Activated gamma-delta T cell treated with Interleukin-2 at 50 U/mL for 16 hours (primary cell): ENCODE results near the gene COL12A1.

Experiments
- DNase-seq: peaks from one replicate; pipeline ENCODE4 v3.0.0-alpha.2; 2020

Gene COL12A1

DNA sequence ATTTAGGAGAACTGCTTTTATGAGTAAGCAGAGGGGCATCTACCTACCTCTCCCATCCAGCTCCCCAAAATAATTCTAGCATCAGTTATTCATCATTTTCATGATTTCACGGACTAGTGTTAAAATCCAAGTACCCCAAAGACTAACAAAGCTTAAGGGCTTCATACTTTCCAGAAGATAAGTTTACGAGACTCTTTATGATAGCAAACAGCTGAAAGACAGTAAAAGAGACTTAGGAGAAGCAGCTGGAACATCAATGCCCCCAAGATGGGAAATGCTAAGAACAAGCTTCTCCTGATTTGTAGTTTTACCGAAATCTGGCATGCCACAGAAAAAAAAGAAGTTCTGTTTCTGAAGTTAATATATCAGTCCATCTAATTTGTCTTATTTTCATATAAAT lies 70.0 kb downstream of the COL12A1 start:
- DNase-seq: no peak

DNA sequence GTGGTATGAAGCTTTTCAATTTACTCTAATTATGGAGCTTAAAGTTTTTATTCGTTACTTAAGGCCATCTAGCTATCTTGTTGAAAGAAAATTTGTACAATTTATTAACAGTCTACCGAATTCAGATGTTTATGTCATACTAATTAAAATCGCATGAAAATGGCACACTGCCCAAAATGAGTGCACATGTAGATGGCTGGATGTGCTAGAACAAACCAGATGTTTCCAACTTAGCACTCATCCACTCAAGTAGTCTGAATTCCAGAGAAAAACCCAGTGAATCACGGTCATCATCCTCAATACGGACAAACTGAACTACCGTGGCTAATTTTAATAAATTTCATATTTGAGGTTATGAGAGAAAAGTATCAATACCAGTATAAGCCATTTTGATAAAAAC lies 70.4 kb downstream of the COL12A1 start:
- no peak for DNase-seq

DNA sequence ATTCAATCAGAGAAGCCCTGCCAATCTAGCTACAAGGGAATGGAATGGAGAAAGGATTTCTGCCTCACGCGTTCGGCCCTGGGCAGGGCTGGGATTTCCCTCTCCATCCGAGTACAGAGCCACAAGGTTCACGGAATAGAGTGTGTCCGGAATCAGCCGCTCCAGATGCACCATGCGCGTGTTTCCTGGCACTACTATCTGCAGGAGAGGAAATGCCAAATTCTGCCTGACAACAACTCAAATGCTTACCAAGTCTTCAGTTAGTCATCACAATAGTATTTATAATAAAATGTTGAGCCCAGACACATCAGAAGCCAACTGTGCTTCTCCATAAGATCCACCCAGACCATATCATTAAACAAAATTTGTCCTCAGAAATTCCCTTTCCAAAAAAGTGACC lies 75.1 kb downstream of the COL12A1 start:
- no peak for DNase-seq

DNA sequence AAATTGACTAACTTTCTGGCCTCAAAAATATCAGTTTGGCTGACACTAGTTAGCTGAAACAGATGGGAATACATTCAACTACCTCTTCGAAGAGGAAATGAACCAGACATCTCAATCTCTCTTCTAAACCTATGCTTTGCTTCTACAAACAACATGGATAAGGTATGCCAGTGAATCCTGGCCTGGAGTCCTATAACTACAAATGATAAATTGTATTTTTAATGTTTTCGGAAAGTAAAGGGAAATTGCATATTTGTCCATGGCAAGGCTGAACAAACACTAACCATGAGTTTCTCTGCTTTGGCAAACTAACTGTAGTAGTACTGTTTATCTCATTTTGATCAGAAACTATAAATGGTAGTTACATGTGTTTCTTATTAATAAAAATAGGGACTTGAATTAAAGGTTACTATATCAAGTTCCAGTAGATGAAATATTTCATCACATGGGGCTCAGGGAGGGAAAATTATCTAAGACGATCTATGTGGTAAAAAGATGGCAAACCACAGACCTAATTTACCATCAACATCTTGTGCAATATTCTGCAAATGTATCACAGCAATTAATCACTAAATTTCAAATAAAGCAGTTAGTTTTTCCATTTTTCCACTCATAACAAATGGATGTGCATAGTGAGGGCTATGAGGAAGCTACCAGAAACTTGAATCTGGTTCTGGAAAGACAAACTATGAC lies 76.8 kb downstream of the COL12A1 start:
- no peak for DNase-seq

DNA sequence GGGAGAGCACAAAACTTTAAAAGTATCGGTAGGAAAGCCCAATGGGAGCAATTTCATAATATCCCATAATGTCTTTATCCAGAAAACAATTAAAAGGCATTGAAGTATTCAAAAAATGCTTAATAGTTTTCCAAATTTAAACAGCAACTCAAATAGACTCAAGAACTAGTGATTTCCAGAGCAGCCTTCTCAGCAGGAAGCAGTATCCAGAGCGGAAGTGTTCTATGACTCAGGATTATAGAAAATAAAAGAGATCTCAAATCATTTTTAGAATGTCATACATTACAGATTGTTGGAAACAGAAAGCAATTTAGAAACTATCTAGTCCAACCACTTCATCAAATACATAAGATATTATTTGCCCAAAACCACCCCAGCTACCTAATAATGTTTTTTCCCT lies 79.3 kb downstream of the COL12A1 start:
- no peak for DNase-seq

DNA sequence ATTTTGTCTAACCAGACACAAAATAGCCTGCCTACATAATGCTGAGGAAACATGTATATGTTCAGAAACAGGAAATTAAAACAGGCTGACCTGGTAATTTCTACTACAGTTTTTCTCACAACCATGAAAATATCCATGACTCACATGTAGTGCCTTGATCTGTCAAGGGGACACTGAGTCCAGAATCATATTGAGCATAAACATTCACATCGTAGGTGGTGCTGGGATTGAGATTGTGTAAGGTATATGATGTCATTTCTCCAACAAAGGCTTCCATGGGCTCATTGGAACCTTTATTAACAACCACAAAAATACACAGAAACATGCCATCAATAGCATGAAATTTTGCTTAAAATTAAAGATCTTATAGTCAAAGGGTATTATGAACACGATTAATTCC lies 80.9 kb downstream of the COL12A1 start:
- DNase-seq: no peak

DNA sequence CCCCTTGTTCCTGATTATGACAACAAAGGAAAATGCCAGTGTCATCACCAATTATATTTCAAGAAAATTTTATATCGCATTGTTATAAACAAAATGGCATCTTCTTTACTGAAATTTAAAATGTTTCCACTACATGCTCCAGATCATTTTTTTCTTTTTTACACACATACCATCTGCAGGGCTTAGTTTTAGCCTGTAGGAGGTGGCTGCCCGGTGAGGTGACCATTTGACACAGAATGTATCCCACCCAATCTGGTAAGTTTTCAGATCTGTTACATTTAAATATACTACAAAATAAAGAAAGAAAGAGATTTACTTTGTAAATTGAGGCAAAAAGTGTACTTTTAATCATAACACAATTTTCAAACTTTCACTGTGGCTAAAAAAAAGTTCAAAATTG lies 81.8 kb downstream of the COL12A1 start:
- no peak for DNase-seq

DNA sequence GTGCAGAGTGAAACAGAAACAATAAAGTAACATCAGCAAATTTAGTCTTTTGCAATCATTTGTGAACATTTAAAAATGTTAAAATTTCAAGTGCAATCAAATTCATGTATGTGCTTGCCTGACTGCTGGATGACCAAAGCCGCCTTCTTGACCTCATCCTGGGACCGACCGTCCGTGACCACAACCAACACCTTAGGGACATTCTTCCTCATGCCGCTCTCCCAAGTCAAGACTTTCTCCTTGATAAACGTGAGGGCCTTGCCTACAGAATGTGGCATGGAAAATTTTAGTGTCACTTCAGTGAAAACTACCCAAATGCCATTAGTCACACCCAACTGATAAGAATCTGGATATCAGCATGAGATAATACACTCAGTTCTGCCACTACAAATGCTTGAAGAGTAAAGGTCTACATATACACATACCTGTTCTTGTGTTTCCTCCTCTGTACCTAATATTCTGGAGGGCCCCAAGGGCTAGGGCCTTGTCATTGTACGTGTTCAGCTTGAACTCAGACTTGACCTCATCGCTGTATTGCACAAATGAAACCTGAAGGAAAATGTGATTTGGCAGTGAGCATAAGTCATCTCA lies 86.8 kb downstream of the COL12A1 start:
- DNase-seq: no peak

DNA sequence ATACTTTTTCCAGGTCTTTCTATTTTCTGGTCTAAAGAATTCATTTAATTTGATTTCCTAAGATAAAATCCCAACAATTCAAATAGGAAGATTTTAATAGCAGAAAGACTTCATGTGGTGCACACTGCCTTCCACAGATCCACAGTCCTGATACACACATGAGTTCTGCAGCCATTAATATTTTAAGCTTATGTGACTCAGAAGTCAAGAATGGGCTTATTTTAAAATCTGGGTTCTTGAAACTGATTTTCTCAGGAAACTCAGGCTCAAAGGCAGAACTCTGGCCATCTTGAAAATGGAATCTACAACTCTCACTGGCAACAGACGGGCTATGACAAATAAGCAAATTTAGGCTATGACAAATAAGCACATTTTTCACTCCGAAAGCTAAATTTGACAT lies 88.2 kb downstream of the COL12A1 start:
- DNase-seq: no peak

DNA sequence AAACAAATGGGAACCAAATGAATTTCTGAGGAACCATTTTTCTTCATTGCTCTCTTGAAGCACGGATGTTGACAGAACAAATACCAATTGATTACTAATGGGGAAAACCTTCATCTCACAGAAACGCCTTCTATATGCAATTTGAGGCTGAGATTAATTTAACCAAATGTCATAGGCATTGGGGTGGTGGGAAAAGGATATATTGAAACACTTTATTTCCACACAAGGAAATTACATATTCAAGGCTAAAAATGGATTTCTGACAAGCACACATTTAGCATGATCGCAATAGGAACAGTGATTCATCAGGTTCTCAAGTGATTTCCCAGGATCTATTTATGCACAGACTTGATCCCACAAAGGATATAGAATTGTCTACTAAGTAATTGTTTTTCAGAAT lies 88.9 kb downstream of the COL12A1 start:
- DNase-seq: no peak

DNA sequence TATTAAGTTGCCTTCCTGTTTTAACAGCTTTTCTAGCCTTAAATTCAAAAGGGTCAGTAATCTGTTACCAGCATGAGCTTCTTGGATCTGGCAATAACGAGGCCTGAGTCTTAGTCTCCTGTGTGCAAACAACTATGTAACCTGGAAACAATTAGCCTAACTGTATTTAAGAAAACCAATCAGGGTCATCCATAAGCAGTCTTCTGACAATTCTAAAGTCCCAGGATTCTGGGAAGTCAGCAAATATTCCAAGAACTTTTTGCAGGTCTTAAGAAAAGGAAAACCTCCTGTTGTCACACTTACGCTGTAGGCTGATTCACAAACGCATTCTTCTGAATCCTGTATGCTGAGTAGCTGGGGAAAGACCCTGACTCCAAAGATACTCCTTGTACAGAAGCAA lies 90.4 kb downstream of the COL12A1 start:
- DNase-seq: no peak

DNA sequence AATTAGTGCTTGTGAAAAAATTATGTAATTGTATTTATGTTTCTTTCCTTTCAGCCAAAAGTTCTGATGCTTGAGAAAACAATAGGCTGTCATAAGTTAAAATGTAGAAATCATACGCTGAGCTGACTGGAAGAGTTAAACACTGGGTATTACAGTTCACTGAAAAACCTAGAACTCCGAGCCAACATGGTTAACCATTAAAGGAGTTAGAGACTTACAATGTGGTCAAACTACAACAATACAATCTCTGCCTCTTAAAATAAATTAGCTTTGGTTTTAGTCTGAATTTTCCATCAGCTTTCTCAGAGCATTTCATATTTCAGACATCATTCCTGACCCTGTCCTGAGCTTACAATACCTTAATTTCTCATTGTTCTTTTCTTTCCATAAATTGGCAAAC lies 91.0 kb downstream of the COL12A1 start:
- no peak for DNase-seq

DNA sequence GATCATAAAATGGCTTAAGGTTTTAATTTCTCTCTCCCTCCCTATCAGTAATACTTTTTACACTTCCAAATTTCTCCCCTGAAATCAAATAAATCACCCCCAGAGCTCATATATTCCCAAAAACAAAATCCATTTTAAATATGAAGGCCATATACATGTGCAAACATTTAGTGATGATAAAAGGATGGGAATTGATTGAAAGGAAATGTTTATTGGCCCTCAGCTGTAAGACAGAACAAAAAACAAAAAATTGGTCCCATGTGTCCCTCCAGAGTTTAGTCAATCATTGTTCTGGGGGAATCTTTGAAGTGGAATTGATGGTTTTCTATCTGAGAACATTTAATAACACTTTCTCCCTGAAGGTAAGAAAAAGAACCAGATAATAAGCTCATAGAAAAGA lies 91.7 kb downstream of the COL12A1 start:
- DNase-seq: no peak

DNA sequence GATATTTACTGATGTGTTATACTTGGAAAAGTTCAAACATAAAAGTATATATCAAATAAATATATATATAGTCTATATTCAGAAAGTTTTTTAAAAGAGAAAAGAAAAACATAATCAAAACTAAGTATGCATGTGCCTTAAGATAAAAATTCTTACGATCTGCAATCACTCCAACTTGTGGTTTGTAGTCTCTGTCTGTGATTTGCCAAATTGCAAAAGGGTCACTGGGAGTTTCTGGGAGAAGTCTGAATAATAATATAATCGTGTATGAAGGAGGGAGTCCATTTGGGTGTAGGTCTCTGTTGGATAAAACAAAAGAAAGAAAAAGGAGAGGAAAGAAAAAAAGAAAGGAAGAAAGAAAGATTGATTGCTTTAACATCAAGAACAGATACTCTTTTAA lies 92.4 kb downstream of the COL12A1 start:
- DNase-seq: no peak

DNA sequence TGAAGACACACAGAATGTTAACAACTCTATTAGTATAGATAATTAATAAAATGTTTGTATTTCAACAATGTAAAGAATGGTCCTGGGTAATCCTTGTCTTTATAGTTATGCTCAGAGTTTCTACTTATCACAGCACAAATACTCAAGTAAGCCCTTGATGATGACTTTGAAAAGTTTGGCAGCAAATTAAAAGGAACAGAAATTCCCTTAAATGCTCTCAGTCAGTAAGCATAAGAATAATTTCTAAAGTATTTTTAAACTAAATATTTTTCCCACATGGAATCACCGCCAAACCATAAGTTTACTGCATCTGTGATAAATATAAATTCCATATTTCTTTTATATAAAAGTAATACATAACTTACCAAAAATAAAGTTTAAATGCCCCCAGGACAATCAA lies 96.1 kb downstream of the COL12A1 start:
- no peak for DNase-seq

DNA sequence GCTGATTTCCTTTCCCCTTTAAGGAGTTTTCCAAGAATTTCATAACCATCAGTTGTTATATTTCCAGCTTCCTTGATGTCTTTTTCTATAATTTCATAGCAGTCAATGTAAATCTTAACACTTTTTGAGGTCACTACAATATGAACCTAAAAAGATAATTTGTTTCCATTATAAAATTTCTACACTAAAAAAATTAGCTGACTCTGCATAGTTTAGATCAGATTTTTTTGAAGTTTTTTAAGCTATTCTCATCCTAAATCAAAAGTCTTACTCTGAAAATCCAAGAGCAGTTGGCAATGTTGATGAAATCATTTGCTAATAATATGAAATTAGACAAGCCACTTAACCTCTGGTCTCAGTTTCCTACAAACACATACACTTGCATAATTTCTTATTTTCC lies 96.8 kb downstream of the COL12A1 start:
- DNase-seq: no peak

DNA sequence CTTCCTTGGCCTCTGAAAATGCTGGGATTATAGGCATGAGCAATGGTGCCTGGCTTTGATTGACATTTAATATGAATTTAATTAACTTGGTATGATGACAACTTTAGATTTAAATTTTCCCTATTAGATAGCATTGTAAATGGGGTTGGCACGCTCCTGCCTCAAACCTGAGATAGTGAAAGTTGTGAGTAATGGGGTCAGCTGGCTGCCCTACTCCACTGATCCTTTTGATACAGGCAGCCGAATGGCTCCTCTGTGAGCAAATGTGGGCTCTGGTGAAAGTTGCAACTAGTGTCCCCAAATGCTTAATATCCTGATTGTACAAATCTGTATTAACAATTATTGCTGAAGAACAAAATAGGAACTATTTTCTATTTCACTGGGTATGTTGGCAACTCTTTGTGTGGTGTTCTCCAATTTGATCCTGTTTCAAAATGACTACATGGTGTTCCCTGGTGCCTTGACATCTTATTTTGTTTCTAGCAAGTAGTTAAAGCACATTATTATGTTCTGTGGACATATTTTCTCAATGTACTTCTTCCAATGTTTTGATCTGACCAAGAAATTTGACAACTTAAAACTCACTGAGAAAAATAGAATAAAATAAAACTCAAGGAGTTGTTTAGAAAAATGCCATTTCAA lies 97.4 kb downstream of the COL12A1 start:
- DNase-seq: no peak

DNA sequence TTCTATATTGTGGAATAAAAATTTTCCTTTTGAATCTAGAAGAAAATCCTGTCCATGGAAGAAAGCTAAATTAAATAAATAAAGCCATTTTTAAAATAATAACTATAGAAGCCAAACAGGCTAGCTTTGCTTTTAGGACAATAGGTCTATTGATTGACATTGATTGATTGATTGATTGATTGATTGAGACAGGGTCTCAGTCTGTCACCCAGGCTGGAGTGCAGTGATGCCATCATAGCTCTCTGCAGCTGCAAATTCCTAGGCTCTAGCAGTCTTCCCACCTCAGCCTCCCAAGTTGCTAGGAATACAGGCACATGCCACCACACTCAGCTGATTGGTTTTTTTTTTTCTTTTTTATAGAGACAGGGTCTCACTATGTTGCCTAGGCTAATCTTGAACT lies 97.9 kb downstream of the COL12A1 start:
- DNase-seq: no peak

DNA sequence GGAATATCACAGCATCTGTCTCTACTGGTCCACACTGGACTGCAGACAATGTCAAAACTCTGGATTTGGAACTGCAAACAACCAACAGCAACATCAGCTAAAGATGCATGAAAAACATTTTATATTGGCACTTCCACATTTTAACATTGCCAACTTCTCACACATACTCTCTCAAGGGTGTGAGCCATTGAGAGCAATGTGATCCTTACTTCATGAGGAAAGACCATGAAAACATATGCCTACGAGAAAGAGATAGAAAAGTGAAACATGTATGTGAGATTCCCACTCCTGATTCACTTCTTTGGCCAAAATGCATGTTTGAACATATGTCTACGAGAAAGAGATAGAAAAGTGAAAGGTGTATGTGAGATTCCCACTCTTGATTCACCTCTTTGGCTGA lies 99.4 kb downstream of the COL12A1 start:
- DNase-seq: no peak

DNA sequence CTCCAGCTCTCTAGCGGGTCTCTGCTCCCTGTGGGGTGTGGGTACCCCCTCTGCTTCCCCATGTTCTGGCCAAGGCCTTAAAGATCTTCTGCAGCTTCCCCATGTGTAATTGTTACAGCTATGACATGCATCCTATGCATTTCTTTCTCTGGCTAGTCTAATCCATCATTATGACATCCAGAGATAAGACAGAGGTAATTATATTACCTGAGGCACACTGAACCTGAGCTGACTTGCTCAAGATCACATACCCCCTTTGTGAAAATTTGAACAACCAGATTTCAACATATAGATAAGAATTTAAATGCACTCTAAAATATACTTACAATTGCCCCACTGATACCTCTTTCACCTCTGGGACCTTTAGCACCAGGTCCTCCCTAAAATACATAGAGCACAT lies 102.4 kb downstream of the COL12A1 start:
- no peak for DNase-seq

DNA sequence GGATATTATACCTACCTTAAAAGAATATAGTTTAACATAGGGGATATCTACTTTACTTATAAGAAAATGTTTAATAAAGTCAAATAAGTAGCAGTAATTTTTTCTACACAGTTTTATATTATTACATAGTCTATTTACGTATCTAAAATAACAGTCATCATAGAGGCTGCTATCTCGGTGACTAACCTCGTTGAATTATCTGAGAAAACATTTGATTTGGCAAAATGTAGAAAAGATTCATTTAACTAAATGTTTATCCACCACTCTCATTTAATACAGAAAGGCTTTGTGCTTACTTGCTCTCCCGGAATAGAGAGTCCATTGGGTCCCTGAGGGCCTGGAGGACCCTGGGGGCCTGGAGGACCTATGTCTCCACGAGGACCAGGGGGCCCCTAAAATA lies 103.6 kb downstream of the COL12A1 start:
- DNase-seq: no peak

DNA sequence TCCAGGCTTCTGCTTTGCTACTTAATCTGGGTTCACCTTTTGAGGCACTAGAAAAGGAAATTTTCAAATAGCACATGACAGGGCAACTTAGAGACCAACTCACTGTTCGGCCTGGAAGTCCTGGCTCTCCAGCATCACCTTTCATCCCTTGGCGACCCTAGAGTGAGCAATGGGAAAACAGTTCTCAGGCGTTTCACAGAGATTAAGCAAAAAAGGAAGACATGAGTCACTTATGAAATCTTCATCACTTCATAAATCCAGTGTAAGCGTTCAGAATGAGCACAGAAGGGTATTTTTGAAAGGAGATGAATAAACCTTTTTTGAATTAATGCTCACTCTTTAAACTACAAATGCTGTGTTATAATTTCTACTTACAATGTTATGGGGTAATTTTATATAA lies 104.0 kb downstream of the COL12A1 start:
- DNase-seq: no peak

DNA sequence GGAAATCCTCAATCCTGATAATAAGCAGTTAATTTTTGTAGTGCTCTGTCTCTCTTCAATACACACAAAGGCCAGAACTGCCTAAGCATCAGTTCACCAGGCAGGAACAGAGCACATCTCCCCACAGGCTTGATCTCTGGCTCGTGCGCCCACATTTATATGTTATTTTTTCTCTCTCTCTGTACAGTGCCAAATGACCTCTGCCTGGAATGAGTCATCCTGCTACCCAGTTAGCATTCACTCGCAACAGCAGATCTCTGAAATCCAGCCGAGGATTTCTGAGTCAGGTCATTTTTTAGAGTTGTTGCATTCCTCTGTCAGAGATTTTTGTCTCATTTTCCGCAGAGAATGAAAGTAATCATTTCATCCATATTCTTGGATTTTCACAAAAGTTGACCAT lies 107.1 kb downstream of the COL12A1 start:
- no peak for DNase-seq

DNA sequence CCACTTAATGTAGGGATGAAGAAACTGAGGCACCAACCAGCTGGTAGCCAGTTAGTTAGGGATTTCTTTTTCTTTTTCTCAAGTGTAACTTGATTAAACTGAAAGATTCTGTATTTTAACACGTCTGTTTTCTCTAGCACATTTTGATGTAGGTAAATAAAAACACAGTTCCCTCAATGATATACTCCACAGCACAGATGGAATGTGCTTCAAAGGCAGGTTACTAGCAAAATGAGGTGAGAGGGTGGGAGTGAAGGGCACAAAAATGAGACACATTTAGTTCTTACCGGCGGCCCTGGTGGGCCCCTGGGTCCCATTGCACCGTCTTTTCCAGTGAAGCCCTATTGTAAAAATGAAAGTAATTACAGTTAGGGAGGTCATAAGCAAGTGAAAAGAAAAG lies 108.9 kb downstream of the COL12A1 start:
- no peak for DNase-seq
